ENCODE data around the gene ABTB2. TPM values are rescaled to one million over a fixed set of nuclear protein-coding genes. Genes with fewer than 3 reads are reported as not detected.

The ABTB2 gene
- total and polyA plus RNA-seq, 2 experiments from 2014 or later = 2.6 to 12.1 TPM

DNA sequence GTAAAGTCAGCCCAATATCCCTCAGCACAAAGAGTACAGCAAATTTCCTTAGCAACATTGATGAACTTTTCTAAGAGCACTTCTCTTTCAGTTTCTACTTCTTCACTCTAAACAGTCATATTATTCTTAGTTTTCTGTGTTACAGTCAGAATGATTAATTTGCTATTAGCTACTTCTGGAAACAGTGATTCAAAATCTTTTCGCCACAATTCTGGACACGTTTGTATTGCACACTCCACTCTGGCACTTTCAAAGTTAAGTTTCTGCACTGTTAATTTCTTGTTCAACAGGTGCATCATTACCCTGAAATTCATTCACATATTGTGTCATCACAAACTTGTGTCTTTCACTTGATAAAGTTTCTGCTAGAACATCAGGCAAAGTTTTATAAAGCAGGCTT is 22.5 kb downstream of the ABTB2 start (continued):
- TF ChIP-seq, protein P1, sequence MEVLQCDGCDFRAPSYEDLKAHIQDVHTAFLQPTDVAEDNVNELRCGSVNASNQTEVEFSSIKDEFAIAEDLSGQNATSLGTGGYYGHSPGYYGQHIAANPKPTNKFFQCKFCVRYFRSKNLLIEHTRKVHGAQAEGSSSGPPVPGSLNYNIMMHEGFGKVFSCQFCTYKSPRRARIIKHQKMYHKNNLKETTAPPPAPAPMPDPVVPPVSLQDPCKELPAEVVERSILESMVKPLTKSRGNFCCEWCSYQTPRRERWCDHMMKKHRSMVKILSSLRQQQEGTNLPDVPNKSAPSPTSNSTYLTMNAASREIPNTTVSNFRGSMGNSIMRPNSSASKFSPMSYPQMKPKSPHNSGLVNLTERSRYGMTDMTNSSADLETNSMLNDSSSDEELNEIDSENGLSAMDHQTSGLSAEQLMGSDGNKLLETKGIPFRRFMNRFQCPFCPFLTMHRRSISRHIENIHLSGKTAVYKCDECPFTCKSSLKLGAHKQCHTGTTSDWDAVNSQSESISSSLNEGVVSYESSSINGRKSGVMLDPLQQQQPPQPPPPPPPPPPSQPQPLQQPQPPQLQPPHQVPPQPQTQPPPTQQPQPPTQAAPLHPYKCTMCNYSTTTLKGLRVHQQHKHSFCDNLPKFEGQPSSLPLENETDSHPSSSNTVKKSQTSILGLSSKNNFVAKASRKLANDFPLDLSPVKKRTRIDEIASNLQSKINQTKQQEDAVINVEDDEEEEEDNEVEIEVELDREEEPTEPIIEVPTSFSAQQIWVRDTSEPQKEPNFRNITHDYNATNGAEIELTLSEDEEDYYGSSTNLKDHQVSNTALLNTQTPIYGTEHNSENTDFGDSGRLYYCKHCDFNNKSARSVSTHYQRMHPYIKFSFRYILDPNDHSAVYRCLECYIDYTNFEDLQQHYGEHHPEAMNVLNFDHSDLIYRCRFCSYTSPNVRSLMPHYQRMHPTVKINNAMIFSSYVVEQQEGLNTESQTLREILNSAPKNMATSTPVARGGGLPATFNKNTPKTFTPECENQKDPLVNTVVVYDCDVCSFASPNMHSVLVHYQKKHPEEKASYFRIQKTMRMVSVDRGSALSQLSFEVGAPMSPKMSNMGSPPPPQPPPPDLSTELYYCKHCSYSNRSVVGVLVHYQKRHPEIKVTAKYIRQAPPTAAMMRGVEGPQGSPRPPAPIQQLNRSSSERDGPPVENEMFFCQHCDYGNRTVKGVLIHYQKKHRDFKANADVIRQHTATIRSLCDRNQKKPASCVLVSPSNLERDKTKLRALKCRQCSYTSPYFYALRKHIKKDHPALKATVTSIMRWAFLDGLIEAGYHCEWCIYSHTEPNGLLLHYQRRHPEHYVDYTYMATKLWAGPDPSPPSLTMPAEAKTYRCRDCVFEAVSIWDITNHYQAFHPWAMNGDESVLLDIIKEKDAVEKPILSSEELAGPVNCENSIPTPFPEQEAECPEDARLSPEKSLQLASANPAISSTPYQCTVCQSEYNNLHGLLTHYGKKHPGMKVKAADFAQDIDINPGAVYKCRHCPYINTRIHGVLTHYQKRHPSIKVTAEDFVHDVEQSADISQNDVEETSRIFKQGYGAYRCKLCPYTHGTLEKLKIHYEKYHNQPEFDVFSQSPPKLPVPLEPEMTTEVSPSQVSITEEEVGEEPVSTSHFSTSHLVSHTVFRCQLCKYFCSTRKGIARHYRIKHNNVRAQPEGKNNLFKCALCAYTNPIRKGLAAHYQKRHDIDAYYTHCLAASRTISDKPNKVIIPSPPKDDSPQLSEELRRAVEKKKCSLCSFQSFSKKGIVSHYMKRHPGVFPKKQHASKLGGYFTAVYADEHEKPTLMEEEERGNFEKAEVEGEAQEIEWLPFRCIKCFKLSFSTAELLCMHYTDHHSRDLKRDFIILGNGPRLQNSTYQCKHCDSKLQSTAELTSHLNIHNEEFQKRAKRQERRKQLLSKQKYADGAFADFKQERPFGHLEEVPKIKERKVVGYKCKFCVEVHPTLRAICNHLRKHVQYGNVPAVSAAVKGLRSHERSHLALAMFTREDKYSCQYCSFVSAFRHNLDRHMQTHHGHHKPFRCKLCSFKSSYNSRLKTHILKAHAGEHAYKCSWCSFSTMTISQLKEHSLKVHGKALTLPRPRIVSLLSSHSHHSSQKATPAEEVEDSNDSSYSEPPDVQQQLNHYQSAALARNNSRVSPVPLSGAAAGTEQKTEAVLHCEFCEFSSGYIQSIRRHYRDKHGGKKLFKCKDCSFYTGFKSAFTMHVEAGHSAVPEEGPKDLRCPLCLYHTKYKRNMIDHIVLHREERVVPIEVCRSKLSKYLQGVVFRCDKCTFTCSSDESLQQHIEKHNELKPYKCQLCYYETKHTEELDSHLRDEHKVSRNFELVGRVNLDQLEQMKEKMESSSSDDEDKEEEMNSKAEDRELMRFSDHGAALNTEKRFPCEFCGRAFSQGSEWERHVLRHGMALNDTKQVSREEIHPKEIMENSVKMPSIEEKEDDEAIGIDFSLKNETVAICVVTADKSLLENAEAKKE (CRISPR knock-in tag; IDR thresholded peaks at IDR 0.05) = no peak
- TF ChIP-seq STAT1 (IDR thresholded peaks at IDR 0.05; ENCODE audit: unreplicated experiment) = no peak
- TF ChIP-seq EZH2 (IDR thresholded peaks at IDR 0.05; ENCODE audit: low read depth, unreplicated experiment) = no peak
- TF ChIP-seq, protein P2, sequence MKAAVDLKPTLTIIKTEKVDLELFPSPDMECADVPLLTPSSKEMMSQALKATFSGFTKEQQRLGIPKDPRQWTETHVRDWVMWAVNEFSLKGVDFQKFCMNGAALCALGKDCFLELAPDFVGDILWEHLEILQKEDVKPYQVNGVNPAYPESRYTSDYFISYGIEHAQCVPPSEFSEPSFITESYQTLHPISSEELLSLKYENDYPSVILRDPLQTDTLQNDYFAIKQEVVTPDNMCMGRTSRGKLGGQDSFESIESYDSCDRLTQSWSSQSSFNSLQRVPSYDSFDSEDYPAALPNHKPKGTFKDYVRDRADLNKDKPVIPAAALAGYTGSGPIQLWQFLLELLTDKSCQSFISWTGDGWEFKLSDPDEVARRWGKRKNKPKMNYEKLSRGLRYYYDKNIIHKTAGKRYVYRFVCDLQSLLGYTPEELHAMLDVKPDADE (IDR thresholded peaks at IDR 0.05) = no peak
- TF ChIP-seq, protein P3, sequence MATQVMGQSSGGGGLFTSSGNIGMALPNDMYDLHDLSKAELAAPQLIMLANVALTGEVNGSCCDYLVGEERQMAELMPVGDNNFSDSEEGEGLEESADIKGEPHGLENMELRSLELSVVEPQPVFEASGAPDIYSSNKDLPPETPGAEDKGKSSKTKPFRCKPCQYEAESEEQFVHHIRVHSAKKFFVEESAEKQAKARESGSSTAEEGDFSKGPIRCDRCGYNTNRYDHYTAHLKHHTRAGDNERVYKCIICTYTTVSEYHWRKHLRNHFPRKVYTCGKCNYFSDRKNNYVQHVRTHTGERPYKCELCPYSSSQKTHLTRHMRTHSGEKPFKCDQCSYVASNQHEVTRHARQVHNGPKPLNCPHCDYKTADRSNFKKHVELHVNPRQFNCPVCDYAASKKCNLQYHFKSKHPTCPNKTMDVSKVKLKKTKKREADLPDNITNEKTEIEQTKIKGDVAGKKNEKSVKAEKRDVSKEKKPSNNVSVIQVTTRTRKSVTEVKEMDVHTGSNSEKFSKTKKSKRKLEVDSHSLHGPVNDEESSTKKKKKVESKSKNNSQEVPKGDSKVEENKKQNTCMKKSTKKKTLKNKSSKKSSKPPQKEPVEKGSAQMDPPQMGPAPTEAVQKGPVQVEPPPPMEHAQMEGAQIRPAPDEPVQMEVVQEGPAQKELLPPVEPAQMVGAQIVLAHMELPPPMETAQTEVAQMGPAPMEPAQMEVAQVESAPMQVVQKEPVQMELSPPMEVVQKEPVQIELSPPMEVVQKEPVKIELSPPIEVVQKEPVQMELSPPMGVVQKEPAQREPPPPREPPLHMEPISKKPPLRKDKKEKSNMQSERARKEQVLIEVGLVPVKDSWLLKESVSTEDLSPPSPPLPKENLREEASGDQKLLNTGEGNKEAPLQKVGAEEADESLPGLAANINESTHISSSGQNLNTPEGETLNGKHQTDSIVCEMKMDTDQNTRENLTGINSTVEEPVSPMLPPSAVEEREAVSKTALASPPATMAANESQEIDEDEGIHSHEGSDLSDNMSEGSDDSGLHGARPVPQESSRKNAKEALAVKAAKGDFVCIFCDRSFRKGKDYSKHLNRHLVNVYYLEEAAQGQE (IDR thresholded peaks at IDR 0.05; ENCODE audit: unreplicated experiment) = no peak
- TF ChIP-seq ZNF331 (CRISPR knock-in tag; IDR thresholded peaks at IDR 0.05; ENCODE audit: low read depth) = no peak

All from GM23338 (cell line).